Breast epithelium (tissue), 3 donors: ENCODE data around the gene LRRIQ1.

Experiments
- CTCF ChIP-seq, 3 donors: fragments of 450-650 bp; IDR thresholded peaks; one replicate each; pipeline ENCODE4 v1.5.1; 2016 to 2017; ENCODE audit warnings: antibody characterized with exemption in 3 of 3, mild to moderate bottlenecking in 3 of 3, moderate library complexity in 3 of 3
- POLR2A ChIP-seq: fragments of 450-650 bp; IDR thresholded peaks from one replicate; pipeline ENCODE4 v1.6.1; 2016; ENCODE audit warnings: antibody characterized with exemption, mild to moderate bottlenecking, moderate library complexity
- POLR2AphosphoS5 ChIP-seq, 3 donors: sonication (generic); formaldehyde crosslinking; IDR thresholded peaks; one replicate each; pipeline ENCODE4 v1.6.1; 2017; ENCODE audit warnings: antibody characterized with exemption in 3 of 3

- TF ChIP-seq CTCF (IDR thresholded peaks at IDR 0.05) (no peak), POLR2A (no peak), POLR2AphosphoS5 (IDR thresholded peaks at IDR 0.05) (no peak)
These were observed 127.7 kb downstream of the LRRIQ1 start for GRCh38 chr12:85163752-85164321.
